ENCODE data around the gene SEC14L3. TPM values are rescaled to one million over a fixed set of nuclear protein-coding genes. Genes with fewer than 3 reads are reported as not detected.

The SEC14L3 gene
- total and polyA plus RNA-seq, 2 of the 13 experiments (the other 11 are each of a cell fraction or from before 2014, with no cell fraction given): not detected

DNA sequence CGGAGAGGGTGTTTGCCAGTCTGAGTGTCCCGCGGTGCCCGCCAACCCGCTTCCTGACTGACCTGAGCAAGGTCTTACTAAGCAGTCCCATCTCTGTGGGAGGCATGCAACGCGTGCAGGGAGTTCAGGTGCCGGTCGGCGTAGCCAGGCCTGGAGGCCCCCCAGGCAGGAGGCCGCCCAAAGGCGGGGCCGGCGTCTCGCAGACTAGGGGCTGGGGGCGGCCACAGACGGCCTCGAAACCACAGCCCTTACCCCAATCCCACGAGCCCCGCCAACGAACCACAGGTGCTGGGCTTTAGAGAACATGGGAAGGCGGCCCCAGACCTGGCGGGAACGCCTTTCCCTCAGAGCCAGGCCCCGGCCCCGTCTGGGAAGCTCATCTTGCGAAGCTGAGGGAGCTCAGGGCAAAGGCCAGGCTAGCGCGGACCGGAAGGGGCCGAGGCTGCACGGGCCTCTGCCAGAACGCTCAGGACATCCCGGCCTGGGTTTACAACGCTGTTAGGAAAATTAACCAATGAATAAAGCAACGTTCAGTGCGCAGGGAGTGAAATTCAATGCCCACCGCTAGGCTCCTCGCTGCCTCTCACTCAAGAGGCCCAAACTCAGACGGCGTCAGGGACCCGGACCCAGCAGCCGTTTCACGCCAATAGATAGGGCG, 48.4 kb downstream of the SEC14L3 start (continued):
- TF ChIP-seq, protein P1, sequence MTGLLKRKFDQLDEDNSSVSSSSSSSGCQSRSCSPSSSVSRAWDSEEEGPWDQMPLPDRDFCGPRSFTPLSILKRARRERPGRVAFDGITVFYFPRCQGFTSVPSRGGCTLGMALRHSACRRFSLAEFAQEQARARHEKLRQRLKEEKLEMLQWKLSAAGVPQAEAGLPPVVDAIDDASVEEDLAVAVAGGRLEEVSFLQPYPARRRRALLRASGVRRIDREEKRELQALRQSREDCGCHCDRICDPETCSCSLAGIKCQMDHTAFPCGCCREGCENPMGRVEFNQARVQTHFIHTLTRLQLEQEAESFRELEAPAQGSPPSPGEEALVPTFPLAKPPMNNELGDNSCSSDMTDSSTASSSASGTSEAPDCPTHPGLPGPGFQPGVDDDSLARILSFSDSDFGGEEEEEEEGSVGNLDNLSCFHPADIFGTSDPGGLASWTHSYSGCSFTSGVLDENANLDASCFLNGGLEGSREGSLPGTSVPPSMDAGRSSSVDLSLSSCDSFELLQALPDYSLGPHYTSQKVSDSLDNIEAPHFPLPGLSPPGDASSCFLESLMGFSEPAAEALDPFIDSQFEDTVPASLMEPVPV (CRISPR knock-in tag; IDR thresholded peaks at IDR 0.05): peak; percentile 39
- TF ChIP-seq XBP1 (CRISPR knock-in tag; IDR thresholded peaks at IDR 0.05) (peak; percentile 80; the same call in 1 of the 2 replicates), ZBTB1 (CRISPR knock-in tag; IDR thresholded peaks at IDR 0.05; ENCODE audit: borderline replicate concordance) (no peak), ZNF660 (CRISPR knock-in tag; IDR thresholded peaks at IDR 0.05; ENCODE audit: borderline replicate concordance, low read depth) (0 out of 2 replicates have a peak, but pooled peaks have one; percentile 82), MIXL1 (CRISPR knock-in tag; IDR thresholded peaks at IDR 0.05) (no peak; the same call in 1 of the 2 replicates), ATF7 (IDR thresholded peaks at IDR 0.05) (no peak), ATF7 (CRISPR knock-in tag; IDR thresholded peaks at IDR 0.05) (0 out of 2 replicates have a peak, but pooled peaks have one; percentile 53), ATAD3A (CRISPR knock-in tag; IDR thresholded peaks at IDR 0.05) (no peak), HNF4A (CRISPR knock-in tag; IDR thresholded peaks at IDR 0.05) (peak; percentile 54), ZNF282 (IDR thresholded peaks at IDR 0.05; ENCODE audit: partially characterized antibody) (no peak), ZNF747 (CRISPR knock-in tag; IDR thresholded peaks at IDR 0.05; ENCODE audit: borderline replicate concordance) (peak; percentile 89), ZNF292 (CRISPR knock-in tag; IDR thresholded peaks at IDR 0.05; ENCODE audit: borderline replicate concordance, low read depth) (peak; percentile 27; the same call in 1 of the 2 replicates)
- TF ChIP-seq, protein P2, sequence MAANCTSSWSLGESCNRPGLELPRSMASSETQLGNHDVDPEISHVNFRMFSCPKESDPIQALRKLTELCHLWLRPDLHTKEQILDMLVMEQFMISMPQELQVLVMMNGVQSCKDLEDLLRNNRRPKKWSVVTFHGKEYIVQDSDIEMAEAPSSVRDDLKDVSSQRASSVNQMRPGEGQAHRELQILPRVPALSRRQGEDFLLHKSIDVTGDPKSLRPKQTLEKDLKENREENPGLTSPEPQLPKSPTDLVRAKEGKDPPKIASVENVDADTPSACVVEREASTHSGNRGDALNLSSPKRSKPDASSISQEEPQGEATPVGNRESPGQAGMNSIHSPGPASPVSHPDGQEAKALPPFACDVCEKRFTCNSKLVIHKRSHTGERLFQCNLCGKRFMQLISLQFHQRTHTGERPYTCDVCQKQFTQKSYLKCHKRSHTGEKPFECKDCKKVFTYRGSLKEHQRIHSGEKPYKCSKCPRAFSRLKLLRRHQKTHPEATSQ (CRISPR knock-in tag; IDR thresholded peaks at IDR 0.05; ENCODE audit: borderline replicate concordance): 0 out of 2 replicates have a peak, but pooled peaks have one; percentile 36
- TF ChIP-seq, protein P3, sequence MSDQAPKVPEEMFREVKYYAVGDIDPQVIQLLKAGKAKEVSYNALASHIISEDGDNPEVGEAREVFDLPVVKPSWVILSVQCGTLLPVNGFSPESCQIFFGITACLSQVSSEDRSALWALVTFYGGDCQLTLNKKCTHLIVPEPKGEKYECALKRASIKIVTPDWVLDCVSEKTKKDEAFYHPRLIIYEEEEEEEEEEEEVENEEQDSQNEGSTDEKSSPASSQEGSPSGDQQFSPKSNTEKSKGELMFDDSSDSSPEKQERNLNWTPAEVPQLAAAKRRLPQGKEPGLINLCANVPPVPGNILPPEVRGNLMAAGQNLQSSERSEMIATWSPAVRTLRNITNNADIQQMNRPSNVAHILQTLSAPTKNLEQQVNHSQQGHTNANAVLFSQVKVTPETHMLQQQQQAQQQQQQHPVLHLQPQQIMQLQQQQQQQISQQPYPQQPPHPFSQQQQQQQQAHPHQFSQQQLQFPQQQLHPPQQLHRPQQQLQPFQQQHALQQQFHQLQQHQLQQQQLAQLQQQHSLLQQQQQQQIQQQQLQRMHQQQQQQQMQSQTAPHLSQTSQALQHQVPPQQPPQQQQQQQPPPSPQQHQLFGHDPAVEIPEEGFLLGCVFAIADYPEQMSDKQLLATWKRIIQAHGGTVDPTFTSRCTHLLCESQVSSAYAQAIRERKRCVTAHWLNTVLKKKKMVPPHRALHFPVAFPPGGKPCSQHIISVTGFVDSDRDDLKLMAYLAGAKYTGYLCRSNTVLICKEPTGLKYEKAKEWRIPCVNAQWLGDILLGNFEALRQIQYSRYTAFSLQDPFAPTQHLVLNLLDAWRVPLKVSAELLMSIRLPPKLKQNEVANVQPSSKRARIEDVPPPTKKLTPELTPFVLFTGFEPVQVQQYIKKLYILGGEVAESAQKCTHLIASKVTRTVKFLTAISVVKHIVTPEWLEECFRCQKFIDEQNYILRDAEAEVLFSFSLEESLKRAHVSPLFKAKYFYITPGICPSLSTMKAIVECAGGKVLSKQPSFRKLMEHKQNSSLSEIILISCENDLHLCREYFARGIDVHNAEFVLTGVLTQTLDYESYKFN (CRISPR knock-in tag; conservative IDR thresholded peaks at IDR 0.05): peak; percentile 50
- TF ChIP-seq, protein P4, sequence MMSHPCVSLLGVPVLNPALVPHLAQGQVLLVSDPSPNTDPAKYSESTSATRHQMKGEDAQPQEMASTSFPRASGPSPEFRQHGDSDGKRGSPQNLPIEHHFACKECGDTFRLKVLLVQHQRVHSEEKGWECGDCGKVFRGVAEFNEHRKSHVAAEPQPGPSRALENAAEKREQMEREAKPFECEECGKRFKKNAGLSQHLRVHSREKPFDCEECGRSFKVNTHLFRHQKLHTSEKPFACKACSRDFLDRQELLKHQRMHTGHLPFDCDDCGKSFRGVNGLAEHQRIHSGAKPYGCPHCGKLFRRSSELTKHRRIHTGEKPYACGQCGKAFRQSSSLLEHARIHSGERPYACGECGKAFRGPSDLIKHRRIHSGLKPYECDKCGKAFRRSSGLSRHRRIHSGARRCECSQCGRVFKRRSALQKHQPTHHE (CRISPR knock-in tag; IDR thresholded peaks at IDR 0.05; ENCODE audit: borderline replicate concordance): peak; percentile 90
- TF ChIP-seq, protein P5, sequence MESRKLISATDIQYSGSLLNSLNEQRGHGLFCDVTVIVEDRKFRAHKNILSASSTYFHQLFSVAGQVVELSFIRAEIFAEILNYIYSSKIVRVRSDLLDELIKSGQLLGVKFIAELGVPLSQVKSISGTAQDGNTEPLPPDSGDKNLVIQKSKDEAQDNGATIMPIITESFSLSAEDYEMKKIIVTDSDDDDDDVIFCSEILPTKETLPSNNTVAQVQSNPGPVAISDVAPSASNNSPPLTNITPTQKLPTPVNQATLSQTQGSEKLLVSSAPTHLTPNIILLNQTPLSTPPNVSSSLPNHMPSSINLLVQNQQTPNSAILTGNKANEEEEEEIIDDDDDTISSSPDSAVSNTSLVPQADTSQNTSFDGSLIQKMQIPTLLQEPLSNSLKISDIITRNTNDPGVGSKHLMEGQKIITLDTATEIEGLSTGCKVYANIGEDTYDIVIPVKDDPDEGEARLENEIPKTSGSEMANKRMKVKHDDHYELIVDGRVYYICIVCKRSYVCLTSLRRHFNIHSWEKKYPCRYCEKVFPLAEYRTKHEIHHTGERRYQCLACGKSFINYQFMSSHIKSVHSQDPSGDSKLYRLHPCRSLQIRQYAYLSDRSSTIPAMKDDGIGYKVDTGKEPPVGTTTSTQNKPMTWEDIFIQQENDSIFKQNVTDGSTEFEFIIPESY (CRISPR knock-in tag; IDR thresholded peaks at IDR 0.05): no peak
- TF ChIP-seq, protein P6, sequence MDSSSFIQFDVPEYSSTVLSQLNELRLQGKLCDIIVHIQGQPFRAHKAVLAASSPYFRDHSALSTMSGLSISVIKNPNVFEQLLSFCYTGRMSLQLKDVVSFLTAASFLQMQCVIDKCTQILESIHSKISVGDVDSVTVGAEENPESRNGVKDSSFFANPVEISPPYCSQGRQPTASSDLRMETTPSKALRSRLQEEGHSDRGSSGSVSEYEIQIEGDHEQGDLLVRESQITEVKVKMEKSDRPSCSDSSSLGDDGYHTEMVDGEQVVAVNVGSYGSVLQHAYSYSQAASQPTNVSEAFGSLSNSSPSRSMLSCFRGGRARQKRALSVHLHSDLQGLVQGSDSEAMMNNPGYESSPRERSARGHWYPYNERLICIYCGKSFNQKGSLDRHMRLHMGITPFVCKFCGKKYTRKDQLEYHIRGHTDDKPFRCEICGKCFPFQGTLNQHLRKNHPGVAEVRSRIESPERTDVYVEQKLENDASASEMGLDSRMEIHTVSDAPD (CRISPR knock-in tag; IDR thresholded peaks at IDR 0.05): peak; percentile 53; the same call in 1 of the 2 replicates

Data from HepG2 (cell line).